CD4-positive, alpha-beta T cell treated with Interleukin-10 for 1 hour (primary cell): Measurements from ENCODE around the gene WNT7B.

Experiments used
- DNase-seq: peaks from one replicate; pipeline ENCODE4 v3.0.0-alpha.2; 2020

Gene WNT7B

DNA sequence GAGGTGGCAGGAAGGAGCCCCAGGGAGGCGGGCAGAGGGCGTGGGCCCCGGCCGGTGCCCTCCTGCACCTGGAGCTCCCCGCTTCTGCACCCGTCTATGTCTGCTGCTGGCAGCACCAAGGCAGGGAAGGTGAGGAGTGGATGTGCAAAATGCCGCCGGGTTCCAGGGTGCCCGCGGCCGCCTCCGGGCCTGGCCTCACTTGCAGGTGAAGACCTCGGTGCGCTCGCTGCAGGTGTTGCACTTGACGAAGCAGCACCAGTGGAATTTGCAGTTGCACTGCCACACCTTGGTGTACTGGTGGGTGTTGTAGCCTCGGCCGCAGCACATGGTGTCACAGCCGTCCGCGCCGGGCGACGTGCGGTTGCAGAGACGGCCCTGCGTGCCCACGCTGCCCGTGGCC lies 54.3 kb downstream of the WNT7B start:
- DNase-seq, result no peak

DNA sequence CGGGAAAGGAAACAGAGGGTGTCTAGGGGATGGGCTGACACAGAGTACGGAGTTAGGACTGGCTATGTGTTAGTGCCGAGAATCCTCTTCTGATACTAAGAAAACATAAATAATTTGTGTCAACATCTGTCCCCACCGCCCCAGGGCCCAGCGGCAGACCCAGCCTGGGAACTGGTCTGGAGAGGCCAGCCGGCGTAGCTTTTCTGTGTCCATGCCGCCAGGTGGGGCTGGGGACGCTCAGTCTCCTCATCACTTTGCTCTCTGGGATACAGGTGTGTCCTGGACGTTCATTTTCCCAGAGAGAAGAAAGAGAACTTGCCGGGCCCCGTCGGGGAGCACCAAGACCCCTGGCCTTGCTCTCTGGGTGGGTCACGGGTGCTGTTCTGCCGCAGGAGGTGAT lies 54.7 kb downstream of the WNT7B start:
- DNase-seq, result no peak

DNA sequence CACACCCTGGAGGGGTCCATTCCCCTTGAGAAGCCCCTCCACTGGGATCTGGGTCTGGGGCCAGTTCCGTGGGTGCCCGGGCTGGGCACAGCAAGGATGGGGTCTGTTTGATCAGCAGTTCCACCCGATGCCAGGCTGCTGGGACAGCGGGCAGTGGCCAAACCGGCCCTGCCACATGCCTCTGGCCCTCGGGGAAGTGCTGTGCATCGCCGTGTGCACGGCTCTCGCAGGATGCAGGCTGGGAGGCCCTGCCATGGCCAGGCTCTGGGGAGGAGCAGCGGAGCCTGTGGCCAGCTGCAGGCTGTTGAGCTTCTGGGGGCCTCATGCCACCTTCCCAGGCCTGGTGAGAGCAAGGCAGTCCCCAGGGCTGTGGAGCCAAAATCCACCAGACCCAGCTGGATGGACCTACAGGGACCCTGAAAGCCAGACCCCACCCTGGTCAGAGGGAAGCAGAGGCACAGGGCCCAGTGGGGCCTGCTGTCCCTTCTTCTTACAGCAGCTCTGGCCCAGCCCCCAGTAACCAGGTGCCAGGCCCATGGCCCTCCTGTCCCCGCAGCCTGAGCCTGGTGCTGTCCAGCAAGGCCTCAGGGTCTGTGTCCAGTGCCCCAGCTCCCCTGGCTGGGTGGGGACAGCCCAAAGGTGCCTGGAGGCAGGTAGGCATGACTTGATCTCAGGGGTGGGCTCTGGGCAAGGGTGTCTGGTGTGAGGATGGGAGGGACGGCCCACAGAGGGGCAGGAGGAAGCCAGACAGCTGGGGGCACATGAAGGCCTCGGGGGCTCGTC lies 57.3 kb downstream of the WNT7B start:
- no peak for DNase-seq

DNA sequence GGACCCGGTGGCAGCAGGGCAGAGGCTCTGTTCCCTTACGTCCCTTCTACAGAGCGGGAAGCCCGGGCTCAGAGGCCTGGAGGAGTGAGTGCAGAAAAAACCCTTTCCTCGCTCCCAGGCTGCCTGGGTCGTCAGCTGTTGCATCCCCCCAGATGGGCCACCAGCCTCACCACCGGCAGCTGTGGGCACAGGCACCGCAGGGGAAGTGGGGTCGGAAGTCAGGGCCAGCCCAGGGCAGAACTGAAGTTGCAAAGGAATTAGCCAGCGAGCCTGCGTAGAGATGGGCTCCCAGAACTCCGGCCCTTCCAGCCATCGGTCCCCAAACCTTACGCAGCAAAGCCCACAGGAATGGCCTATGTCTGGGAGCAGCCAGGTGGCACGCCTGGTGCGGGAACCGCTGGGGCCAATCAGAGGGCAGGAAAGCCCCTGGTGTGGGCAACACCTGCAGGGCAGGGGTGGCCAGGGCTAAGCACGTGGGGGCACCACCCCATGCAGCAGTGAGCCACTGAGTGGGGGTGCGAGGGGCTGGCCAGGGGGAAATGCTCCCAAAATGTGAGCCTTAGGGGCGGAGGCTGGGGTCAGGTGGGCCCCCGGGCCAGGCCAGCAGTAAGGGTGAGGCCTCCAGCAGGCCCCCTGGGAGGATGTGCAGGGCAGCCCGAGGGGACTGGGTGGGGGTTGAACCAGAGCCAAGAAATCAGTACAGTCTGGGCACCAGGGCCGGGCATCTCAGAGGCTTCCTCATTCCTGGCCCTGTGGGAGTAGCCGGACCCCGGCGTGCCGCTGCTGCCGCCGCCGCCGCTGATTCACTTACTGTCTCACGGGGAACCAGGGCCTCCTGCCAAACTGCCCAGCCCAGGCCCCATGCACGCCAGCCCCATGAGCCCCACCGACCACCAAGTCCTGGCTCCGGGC lies 58.2 kb downstream of the WNT7B start:
- no peak for DNase-seq

DNA sequence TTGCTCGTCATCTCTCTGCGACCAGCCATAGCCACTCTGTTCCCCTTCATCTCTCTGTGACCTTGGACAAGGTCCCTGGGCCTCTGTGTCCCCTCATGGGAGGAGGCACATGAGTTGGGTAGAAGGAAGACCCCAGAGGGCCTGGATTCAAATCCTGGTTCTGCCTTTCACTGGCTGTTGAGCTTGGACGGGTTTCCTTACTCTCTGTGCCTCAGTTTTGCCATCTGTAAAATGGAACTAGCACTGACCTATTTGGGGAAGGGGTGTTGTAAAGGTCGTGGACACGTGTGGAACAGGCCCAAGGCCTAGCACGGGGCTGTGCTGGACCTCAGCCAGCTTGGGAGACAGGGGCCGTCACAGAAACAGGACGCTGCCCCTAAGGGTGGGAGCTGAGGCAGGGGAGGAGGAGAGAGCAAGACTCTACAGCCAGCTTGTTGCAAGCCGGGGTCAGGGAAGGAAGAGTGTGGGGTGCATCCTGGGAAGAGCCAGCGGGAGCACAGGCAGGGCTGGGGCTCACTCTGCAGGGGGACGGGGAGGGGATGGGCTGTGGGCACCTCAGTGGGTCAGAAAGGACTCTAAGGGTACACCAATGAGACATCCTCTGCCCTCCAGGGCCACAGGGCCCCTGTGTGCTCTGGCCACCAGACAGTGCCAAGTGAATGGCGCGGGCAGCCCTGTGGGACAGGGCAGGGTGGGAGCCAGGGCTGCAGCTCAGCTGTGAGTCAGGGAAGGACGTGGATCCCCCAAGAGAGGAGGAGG lies 59.1 kb downstream of the WNT7B start:
- no peak for DNase-seq

- DNase-seq, result no peak
These were observed 59.8 kb downstream of the WNT7B start for GRCh38 chr22:45917146-45917545.

GRCh38 chr22:45916515-45916914 lies 60.4 kb downstream of the WNT7B start:
- no peak for DNase-seq

DNA sequence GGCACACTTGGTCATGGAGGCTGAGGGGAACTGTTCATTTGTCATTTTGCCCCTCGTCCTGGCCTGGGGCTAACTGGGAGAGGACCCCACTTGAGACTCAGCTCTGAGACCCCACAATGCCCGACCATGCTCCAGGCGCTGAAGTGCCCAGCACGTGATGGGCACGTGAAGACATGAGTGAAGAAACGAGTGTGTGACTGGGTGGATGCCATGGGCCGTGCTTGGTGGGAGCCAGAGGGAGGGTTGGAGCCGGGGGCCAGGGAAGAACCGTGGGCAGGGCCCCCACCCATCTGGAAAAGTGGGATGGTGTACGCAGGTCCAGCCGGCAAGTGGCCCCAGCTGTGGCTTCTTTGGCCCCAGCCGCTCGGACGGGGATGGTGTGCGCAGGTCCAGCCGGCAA lies 61.1 kb downstream of the WNT7B start:
- DNase-seq, result no peak

GRCh38 chr22:45915151-45915550 lies 61.8 kb downstream of the WNT7B start:
- DNase-seq, result no peak

DNA sequence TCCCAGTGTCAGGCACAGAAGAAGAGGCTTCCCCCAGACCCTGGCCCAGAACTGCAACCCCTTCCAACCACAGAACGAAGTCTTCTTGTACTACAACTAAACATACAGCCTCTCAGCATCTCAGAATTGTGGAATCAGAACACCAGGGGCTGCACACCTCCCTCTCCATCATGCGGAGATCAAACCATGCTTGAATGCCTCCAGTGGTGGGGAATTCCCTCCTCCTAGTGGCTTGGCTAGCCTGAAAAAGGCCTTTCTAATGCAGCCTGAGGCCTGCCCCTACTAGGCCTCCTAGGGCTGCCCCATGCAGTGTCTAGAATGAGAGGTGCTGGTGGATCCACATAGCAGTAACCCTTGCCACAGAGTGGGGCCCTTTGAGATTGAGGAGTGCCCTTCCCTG lies 62.7 kb downstream of the WNT7B start:
- DNase-seq, result no peak

DNA sequence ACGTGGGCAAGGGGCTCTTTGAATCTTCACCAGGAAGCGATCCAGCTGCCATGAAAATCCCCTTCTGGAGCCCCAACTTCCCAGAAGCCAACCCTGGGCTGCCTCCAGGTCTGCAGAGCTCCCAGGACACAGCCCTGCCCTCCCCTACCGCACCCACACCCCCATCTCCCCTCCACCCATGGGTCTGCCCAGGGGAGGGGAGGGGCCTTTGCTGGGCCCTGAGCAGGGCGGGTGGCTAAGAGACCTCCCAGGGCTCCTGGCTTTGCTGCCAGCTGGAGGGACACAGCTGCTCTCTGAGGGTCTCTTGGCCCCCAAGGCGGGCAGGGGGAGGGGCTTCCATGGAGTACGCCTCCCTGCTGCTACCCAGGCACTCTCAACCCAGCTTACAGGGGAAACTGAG lies 64.1 kb downstream of the WNT7B start:
- DNase-seq, result no peak

DNA sequence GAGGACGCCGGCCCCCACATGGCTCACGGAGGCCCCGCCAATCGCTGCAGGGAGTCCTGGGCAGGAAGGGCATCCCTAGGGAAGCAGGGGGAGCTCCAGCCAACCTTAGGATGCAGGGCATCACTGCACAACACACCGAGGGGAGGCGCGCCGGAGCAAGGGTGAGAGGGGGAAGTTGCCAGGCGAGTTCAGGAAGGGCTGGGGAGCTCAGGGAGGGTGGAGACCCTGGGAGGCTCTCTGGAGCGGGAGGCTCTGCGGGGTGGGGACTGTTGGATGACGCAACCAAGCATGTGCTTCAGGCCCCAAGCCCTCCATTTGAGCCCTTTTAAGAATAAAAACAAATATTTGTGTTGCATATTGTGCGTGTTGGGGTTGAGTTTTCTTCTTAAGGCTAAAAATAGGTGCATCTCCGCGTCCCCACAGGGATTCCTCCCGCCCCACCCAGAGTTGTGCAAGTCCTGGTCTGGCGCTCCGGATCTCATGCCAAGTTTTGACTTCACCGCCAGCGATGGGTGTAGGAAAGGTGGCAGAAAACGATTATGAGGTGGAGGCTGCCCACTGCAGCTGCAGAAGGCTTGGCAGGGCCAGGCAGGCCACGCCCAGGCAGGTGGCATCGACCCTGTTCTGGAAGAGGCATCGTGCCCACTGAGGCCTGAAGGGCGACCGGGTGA lies 65.2 kb downstream of the WNT7B start:
- DNase-seq, result no peak

DNA sequence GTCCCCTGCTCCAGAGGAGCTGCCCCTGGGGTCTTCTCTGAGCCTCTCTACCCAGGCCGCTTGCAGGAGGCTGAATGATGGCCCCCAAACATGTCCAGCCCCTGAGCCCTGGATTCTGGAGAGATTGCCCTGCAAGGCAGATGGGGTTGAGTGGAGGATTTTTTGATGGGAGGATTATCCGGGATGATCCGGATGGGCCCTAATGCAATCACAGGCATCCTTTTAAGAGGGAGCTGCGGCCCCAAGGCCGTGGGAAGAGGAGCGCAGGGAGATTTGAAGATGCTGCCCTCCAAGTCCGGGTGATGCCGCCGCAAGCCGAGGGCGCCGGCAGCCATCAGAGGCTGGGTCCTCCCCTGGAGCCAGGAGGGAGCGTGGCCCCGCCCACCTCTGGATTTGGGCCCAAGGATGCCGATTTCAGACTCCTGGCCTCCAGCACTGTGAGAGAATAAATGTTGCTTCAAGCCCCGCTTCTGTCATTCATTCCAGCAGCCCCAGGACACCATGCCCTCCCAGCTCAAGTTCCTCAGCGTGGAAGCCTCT lies 66.0 kb downstream of the WNT7B start:
- DNase-seq, result no peak

DNA sequence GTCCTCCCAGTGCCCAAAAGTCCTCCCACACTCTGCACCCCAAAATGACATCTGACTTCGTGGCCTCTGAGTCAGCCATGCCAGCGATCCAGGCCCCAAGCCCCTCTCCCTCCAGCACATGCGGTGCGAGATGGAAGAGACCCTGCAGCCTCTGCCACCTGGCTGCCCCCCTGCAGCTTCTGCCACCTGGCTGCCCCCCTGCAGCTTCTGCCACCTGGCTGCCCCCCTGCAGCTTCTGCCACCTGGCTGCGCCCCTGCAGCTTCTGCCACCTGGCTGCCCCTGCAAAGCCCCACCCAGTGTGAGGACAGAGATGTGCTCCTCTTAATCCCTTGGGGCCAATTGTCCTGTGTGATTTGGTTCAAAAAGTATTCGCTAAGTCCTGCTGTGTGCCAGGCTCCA lies 68.0 kb downstream of the WNT7B start:
- DNase-seq, result no peak

DNA sequence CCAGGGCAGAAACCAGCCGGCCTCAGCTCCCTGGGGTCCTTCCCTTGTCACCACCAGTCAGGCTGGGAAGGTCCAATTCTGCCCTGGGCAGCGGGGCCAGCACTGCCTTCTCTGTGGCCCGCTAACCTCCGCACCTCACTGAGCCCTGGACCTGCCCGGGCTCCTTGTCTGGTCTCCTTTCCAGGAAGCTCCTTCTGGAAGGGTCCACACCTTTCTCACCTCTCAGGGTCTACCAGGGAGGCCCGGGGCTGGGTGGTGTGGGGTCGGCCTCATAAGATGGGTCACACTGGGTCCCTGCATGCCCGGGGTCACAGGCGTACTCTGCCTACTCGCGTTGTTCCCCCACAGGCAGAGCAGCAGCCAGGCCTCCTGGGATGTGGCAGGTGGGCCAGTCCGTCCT lies 69.0 kb downstream of the WNT7B start:
- DNase-seq, result no peak

GRCh38 chr22:45907378-45907777 lies 69.6 kb downstream of the WNT7B start:
- DNase-seq, result no peak

DNA sequence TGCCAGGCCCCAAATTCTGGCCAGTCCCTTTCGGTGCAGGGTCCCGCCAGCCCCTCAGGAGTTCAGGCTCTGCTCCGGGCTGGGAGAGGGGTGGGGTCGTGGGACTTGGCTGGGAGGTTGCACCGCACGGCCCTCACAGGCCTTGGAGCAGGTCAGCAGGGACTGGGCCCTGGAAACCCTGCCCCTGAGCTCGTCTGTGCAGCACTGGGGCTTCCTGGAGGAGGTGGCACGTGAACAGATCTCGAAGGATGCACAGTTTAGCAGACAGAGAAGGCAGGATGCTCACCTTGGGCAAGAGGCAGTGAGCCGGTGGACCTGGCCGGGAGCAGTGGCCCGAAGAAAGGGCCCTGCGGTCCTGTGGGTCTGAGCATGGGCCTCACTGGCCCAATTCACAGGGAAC lies 70.0 kb downstream of the WNT7B start:
- DNase-seq, result no peak

GRCh38 chr22:45905924-45906865 lies 70.8 kb downstream of the WNT7B start:
- DNase-seq, result no peak

GRCh38 chr22:45905326-45905923 lies 71.5 kb downstream of the WNT7B start:
- no peak for DNase-seq

DNA sequence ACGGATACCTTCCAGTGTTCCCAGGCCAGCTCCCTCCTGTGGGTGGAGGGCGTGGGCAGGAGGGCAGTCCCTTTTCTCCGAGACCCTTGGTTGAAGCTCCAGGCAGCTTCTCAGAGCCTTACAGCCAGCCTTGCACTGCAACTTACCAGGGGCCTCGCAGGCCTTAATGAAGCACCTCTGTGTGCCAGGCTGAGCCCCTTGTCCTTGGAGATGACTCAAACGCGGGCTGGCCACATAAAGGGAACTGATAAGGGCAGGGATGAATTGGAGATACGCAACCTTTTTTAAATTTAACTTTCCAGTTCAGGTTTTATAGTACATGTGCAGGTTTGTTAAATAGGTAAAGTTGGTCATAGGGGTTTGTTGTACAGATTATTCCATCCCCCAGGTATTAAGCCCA lies 72.7 kb downstream of the WNT7B start:
- no peak for DNase-seq
